T-helper 1 cell treated with Interleukin-12 subunit alpha and Interleukin-12 subunit beta and Interleukin-4 antibody, amounts not matched to agents 30 μg/mL and 1 μg/mL, for 36 hours (primary cell): ENCODE results near the gene AHI1.

Source experiments
- H3K27ac Mint-ChIP-seq: one replicate; pipeline ENCODE4 v1.8.0; 2021; ENCODE audit warnings: mild to moderate bottlenecking, mixed read lengths
- H3K27me3 Mint-ChIP-seq: one replicate; pipeline ENCODE4 v1.8.0; 2021; ENCODE audit warnings: low read depth, mixed read lengths
- H3K36me3 Mint-ChIP-seq: one replicate; pipeline ENCODE4 v1.8.0; 2021; ENCODE audit warnings: low read depth, mixed read lengths
- H3K4me1 Mint-ChIP-seq: one replicate; pipeline ENCODE4 v1.8.0; 2021; ENCODE audit warnings: low read depth, mixed read lengths
- H3K4me3 Mint-ChIP-seq: one replicate; pipeline ENCODE4 v1.8.0; 2021; ENCODE audit warnings: mild to moderate bottlenecking, moderate library complexity, mixed read lengths
- H3K9me3 Mint-ChIP-seq: one replicate; pipeline ENCODE4 v1.8.0; 2021; ENCODE audit warnings: mixed read lengths

AHI1 gene

DNA sequence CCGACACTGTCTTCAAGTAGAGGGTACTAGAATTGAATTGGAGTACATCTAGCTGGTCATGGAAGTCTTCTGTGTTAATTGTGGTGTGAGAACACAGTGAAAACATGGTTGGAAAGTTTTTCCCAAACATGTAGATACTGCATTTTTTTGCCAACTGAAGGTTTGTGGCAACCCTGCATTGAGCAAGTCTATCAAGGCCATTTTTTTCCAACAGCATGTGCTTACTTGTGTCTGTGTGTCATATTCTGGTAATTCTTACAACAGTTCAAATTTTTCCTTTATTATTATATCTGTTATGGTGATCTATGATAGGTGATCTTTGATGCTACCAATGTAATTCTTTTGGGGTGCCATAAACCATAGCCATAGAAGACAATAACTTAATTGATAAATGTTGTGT is 169.4 kb downstream of the AHI1 start:
- H3K4me3 Mint-ChIP-seq, result no peak overlapping the region

GRCh38 chr6:135325624-135326424 is 171.7 kb downstream of the AHI1 start:
- Mint-ChIP-seq H3K27me3 (no peaks in the 10 kb centered on the region), H3K36me3 (peaks cover 1% of the 10 kb centered on the region), H3K27ac (no peak overlapping the region), H3K4me1 (peaks cover 8% of the 10 kb centered on the region), H3K4me3 (no peak overlapping the region), H3K9me3 (no peaks in the 10 kb centered on the region)

More for the DNA sequence above, 169.4 kb downstream of the AHI1 start:
- H3K27me3 Mint-ChIP-seq, result no peaks in the 10 kb centered on the region
- peaks cover 2% of the 10 kb centered on the region for H3K4me1 Mint-ChIP-seq
- no peaks in the 10 kb centered on the region for H3K36me3 Mint-ChIP-seq
- no peaks in the 10 kb centered on the region for H3K9me3 Mint-ChIP-seq
- no peak overlapping the region for H3K27ac Mint-ChIP-seq

DNA sequence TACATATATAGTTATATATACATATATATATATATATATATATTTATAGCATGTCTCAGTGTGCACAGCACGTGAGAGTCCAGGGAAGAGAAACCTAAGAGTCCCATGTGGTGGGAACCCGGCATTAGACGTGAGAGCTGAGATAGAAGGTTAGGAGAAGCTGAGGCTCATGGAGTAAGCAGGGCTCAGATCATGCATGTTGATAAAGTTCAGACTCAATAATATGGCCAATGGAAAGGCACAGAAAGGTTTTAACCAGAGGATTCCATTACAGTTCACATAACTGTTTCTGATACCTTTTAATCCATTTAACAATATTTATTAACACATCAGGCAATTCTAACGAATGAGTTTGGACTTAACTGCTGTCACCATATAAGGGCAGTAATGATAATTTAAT is 173.0 kb downstream of the AHI1 start:
- Mint-ChIP-seq H3K27ac (no peak overlapping the region), H3K4me3 (no peak overlapping the region), H3K36me3 (peaks cover 1% of the 10 kb centered on the region), H3K27me3 (no peaks in the 10 kb centered on the region), H3K9me3 (no peaks in the 10 kb centered on the region), H3K4me1 (peaks cover 8% of the 10 kb centered on the region)

DNA sequence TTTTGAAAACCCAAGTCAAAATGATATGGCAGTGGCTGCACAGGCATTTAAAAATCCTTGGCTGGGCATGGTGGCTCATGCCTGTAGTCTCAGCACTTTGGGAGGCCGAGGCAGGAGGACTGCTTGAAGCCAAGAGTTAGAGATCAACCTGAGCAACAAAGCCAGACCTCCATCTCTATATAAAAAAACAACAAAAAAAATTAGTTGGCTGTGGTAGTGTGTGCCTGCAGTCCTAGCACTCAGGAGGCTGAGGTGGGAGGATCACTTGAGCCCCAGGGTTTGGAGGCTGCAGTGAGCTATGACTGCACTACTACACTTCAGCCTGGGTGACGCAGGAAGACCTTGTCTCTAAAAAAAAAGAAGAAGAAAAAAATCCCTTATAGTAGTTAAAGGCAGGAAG is 173.6 kb downstream of the AHI1 start:
- Mint-ChIP-seq H3K9me3 (no peaks in the 10 kb centered on the region), H3K36me3 (peaks cover 1% of the 10 kb centered on the region), H3K4me1 (peaks cover 8% of the 10 kb centered on the region), H3K27me3 (no peaks in the 10 kb centered on the region), H3K4me3 (no peak overlapping the region), H3K27ac (no peak overlapping the region)

- Mint-ChIP-seq H3K4me1 (peaks cover 8% of the 10 kb centered on the region), H3K27me3 (no peaks in the 10 kb centered on the region), H3K36me3 (peaks cover 1% of the 10 kb centered on the region), H3K4me3 (no peak overlapping the region), H3K9me3 (no peaks in the 10 kb centered on the region), H3K27ac (no peak overlapping the region)
These were observed 174.3 kb downstream of the AHI1 start for GRCh38 chr6:135323202-135323668.

DNA sequence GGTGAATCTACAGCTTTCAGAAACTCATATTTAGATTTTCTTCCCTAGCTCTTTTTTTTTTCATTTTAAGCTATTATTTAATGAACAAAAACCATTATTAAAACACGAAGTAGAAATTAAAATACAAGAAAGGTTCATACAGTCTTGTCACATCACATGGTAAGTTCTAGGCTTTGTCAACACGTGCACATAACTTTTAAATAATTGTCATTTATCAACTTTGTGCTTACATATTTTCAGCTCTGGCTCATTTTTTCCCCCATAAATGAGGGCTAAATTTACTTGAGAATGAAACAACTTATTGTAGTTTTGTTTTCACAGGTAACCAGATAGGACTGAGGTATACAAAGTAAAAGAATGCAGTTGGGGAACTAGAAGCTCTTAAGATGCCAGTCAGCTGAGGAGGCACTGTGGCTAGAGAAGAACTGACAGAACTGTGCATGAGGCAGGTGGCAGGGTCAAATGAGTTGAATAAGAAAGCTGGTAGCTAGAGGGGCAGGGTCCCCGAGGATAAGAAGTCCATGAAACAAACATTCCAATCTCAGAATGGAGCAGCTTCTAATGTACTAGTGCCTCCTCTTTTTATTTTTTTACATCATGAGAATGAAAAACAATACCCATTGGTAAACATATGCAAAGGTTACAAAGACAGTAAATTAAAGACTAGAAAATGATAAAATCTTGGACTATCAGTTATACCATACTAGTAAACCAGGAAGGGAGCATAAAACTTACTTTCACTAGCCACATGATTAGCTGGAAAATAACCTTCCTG is 174.9 kb downstream of the AHI1 start:
- Mint-ChIP-seq H3K27me3 (no peaks in the 10 kb centered on the region), H3K4me3 (no peak overlapping the region), H3K9me3 (no peaks in the 10 kb centered on the region), H3K36me3 (peaks cover 1% of the 10 kb centered on the region), H3K27ac (no peak overlapping the region), H3K4me1 (peaks cover 8% of the 10 kb centered on the region)

DNA sequence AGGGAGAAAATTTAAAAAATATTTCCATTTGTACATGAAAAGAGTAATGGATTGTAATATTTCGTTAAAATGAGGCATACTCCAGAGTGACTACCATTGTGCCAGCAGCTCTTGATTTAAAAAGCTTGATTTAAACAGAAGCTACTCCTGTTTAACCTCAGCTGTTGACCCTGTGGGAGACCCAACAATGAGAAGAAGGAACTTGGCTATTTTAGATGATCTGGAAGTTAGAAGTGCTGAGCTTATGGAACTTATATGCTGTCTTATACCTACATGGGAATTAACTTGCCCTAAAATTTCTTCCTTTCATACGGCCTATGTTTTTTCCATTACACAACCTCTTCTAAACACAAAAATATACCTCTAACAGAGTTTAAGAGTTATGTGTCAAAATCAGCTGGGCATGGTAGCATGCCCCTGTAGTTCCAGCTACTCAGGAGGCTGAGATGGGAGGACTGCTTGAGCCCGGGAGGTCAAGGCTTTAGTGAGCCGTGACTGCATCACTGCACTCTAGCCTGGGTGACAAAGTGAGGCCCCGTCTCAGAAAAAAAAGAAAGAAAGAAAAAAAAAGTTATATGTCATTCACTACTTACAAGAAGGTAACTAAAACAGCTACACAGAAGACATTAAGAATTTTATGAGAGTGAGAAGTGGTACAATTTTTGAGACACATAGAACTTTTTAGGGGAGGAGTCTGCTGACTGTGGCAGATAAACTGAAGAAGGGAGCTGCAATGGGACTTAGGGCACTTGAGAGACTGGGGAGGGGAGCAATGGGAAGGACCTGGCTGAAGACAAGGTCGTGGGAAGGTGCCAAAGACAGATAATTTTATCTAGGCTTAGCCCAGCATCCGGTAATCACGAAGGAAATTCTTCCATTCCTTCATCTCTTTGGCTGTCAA is 176.6 kb downstream of the AHI1 start:
- no peaks in the 10 kb centered on the region for H3K9me3 Mint-ChIP-seq

GRCh38 chr6:135319819-135320218 is 177.7 kb downstream of the AHI1 start:
- Mint-ChIP-seq H3K4me1 (peaks cover 8% of the 10 kb centered on the region), H3K27me3 (no peaks in the 10 kb centered on the region), H3K27ac (no peak overlapping the region), H3K9me3 (no peaks in the 10 kb centered on the region), H3K4me3 (no peak overlapping the region), H3K36me3 (peaks cover 1% of the 10 kb centered on the region)

More for the DNA sequence above, 176.6 kb downstream of the AHI1 start:
- Mint-ChIP-seq H3K4me3 (no peak overlapping the region), H3K36me3 (peaks cover 1% of the 10 kb centered on the region), H3K4me1 (peaks cover 8% of the 10 kb centered on the region), H3K27me3 (no peaks in the 10 kb centered on the region), H3K27ac (no peak overlapping the region)

DNA sequence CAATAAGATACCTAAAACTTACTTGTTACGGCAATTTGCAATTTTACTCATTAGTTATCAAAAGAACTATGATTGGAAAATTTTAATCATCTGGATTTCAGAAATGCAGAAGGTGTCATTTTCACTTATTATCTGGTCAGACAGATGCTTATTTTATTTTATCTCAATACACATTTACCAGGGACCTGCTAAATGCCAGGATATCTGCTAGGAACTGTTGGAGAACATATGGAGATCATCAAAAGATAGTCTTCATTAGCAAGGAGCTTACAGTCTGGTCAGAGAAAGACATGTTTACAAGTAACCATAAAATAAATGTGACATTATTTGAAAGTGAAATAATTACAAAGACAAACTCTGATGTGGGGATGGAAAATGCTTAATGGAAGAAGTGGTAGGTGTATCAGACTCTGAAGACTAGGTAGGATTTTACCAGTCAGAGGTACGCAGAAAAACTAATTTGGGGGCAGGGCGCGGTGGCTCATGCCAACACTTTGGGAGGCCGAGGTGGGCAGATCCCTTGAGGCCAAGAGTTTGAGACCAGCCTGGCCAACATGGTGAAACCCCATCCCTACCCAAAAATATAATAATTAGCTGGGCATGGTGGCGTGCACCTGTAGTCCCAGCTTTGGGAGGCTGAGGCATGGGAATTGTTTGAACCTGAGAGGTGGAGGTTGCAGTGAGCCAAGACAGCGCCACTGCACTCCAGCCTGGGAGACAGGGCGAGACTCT is 178.6 kb downstream of the AHI1 start:
- no peak overlapping the region for H3K27ac Mint-ChIP-seq
- no peaks in the 10 kb centered on the region for H3K9me3 Mint-ChIP-seq
- peaks cover 8% of the 10 kb centered on the region for H3K4me1 Mint-ChIP-seq
- H3K27me3 Mint-ChIP-seq, result no peaks in the 10 kb centered on the region
- no peak overlapping the region for H3K4me3 Mint-ChIP-seq
- peaks cover 1% of the 10 kb centered on the region for H3K36me3 Mint-ChIP-seq

DNA sequence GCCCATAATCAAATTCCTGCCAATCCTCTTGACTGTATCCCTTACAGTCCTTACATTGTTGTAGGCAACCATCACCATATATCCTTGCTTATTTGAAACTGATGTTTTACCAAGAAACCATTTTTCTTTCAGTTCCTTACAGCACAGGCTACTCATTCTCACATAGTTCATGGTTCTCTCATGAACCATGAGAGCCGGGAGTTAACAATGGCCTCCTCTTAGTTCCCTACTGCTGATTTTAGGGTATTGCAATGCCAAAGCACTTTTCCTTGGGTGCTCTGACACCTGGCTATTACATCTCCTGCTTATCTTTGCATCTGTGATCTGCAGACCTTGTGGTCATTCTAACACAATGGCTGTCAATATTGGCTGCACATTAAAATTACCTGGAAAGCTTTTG is 183.0 kb downstream of the AHI1 start:
- H3K4me3 Mint-ChIP-seq, result no peak overlapping the region
- H3K27ac Mint-ChIP-seq, result no peak overlapping the region
- no peaks in the 10 kb centered on the region for H3K9me3 Mint-ChIP-seq
- no peaks in the 10 kb centered on the region for H3K4me1 Mint-ChIP-seq
- peaks cover 2% of the 10 kb centered on the region for H3K36me3 Mint-ChIP-seq
- H3K27me3 Mint-ChIP-seq, result no peaks in the 10 kb centered on the region

DNA sequence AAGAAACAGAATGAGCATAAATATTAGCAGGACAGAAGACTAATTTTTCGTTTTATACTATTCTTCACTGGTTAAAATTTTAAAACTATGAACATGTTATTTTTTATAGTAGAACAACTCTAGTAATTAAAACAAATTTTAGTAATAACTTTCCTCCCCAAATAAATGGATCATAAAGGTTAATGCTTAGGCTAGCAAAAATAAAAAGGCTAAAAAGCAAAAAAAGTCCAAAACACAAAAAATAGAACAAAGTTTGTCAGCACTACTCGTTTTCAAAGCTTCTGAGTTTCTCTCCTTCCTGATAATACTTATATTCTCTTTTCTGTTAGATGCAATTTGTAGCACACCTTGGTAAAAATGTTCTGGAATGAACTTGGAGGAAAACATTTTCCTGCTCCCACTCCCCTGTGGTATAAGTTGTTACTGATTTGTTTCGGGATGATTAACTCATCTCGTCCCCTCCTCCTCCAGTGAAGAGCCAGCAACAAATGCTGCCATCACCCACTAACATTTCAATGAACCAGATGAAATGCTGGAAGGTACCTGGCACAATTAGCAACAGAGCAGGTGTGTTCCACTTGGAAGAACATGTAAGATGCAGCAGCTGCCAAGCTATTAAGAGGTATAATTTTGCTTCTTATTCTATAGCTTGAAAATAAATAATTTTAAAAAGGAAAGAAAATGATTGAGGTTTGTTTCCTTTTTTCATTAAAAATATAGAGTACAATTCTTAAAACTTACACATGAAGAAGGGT is 185.9 kb downstream of the AHI1 start:
- Mint-ChIP-seq H3K4me3 (no peak overlapping the region), H3K9me3 (no peaks in the 10 kb centered on the region)

GRCh38 chr6:135310291-135310690 is 187.2 kb downstream of the AHI1 start:
- H3K4me3 Mint-ChIP-seq, result no peak overlapping the region
- H3K4me1 Mint-ChIP-seq, result no peaks in the 10 kb centered on the region
- H3K27me3 Mint-ChIP-seq, result peaks cover 4% of the 10 kb centered on the region
- no peaks in the 10 kb centered on the region for H3K9me3 Mint-ChIP-seq
- no peak overlapping the region for H3K27ac Mint-ChIP-seq
- H3K36me3 Mint-ChIP-seq, result peaks cover 3% of the 10 kb centered on the region

More for the DNA sequence above, 185.9 kb downstream of the AHI1 start:
- H3K36me3 Mint-ChIP-seq, result peaks cover 3% of the 10 kb centered on the region
- H3K4me1 Mint-ChIP-seq, result no peaks in the 10 kb centered on the region
- peaks cover 4% of the 10 kb centered on the region for H3K27me3 Mint-ChIP-seq
- H3K27ac Mint-ChIP-seq, result no peak overlapping the region

GRCh38 chr6:135306740-135307420 is 190.7 kb downstream of the AHI1 start:
- no peak overlapping the region for H3K27ac Mint-ChIP-seq
- H3K4me3 Mint-ChIP-seq, result no peak overlapping the region
- H3K4me1 Mint-ChIP-seq, result no peaks in the 10 kb centered on the region
- peaks cover 4% of the 10 kb centered on the region for H3K27me3 Mint-ChIP-seq
- H3K9me3 Mint-ChIP-seq, result peaks cover 5% of the 10 kb centered on the region
- H3K36me3 Mint-ChIP-seq, result peaks cover 3% of the 10 kb centered on the region
